ENCODE measurements around the gene DNAI7. TPM values are rescaled to one million over a fixed set of nuclear protein-coding genes. Genes with fewer than 3 reads are reported as not detected.
A peak's percentile ranks its signal among the peaks of the same experiment; 100 is the strongest.

Gene DNAI7
- total RNA-seq, 1 donor from 2014 or later, result not detected

DNA sequence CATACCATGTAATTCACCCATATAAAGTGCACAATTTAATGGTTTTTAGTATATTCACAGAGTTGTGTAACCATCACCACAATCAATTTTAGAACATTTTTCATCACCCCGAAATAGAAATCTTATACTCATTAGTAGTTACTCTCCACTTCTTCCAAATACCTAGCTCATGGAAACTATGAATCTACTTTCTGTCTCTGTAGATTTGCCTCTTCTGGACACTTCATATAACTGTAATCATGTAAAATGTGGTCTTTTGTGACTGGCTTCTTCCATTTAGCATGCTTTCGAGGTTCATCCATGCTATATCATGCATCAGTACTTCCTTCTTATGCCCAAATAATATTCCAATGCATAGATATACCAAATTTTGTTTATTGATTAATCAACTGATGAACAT, 10.8 kb downstream of the DNAI7 start:
- no peak for DNase-seq (ENCODE audit: extremely low read depth, low read depth, low spot score)

GRCh38 chr12:25182765-25183164, 12.2 kb downstream of the DNAI7 start:
- no peak for DNase-seq (ENCODE audit: extremely low read depth, low read depth, low spot score)

DNA sequence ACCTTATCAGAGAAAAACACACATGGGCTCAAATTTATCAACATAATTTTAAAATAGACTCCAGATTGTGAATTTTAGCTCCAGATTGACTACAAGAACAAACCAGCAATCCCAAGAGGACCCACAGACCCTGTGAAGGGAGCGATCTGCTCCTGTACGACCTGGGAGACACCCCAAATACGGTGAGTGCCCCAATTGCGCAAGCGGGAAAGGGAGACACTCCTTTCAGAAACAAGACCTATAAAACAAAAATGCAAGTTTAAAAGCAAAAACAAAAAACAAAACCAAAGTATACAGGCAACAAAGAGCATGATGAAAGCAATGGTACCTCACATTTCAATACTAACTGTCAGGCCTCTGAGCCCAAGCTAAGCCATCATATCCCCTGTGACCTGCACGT, 32.1 kb downstream of the DNAI7 start:
- DNase-seq (ENCODE audit: extremely low read depth, low read depth, low spot score), result no peak

GRCh38 chr12:25156061-25156460, 38.9 kb downstream of the DNAI7 start:
- no peak for DNase-seq (ENCODE audit: extremely low read depth, low read depth, low spot score)

DNA sequence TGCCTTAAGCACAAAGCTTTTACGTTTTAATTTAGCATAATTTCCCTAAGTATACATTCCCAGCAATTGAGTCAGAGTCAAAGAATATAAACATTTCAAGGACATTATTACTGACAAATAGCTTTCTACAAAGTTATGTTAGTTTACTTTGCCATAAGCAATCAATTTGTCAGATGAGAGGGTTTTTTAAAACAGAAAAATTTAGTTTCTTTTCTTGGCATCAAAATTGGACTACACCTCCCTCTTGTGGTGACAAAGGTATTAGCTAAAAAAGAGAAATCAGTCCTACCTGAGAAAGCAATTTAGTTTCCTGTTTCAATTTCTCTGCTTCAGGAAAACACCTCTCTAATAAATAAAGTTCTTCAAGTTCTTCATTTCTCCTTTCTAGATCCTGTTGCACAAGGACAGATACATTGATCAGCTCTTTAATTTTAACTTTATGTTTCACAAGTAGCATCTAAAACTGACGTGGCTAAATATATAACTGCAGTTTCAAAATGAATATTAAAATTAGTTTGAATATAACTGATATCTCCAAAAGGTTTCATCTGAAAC, 39.9 kb downstream of the DNAI7 start:
- DNase-seq (ENCODE audit: extremely low read depth, low read depth, low spot score), result peak; percentile 12

GRCh38 chr12:25152055-25152454, 42.9 kb downstream of the DNAI7 start:
- DNase-seq (ENCODE audit: extremely low read depth, low read depth, low spot score), result no peak

DNA sequence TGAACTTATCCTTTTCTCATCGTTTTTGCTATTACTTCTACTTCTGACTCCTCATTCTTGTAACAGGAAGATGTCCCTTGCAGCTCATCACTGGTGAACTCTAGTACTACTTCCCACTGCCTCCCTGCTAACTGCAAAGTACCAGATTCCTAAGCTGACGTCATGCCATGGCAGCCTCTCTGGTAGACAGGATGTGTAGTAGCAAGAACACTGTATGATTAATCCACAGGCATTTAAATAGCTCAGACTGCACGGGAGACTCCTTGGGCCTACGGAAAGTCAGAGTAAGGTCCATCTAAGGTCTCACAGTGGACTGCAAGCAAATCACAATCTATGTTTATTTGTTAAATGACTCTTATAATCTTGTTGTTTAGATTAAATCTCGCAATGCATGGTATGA, 43.5 kb downstream of the DNAI7 start:
- DNase-seq (ENCODE audit: extremely low read depth, low read depth, low spot score), result peak; percentile 80

DNA sequence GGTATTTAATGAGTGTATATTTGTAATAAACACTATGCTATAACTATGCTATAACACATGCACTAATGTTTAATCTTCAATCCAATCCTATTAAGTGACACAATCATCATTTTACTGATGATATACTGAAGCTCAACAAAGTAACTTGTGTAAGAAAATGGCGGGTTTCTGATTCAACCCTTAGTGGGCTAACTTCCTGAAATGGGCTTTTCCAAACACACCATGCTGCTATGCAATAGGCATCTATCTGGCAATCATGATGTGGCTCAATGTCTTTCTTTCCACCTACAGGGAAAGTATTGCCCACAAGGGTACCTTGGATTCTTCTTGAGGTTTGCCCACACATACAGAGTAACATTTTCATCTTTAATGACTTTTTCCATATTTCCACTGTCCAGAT, 48.3 kb downstream of the DNAI7 start:
- DNase-seq (ENCODE audit: extremely low read depth, low read depth, low spot score), result no peak

GRCh38 chr12:25135531-25136154, 59.3 kb downstream of the DNAI7 start:
- no peak for DNase-seq (ENCODE audit: extremely low read depth, low read depth, low spot score)

DNA sequence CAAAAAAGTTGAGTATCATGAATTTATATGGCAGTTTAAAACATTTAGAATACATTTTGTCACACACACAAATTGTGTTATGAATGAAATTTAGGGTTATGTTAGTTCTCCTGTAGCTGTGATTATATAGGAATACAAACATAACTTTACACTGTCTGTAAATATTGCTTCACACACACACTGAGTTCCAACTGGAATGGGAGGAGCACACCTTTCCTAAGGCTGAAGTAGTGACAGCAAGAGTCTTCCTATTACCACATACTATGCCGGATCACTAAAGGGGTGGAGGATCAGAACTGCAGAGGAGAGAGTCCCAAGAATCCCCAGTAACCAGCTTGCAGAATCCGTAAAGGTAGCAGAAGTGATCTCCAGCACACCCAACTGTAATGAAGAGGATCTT, 63.7 kb downstream of the DNAI7 start:
- DNase-seq (ENCODE audit: extremely low read depth, low read depth, low spot score), result no peak

GRCh38 chr12:25130741-25131188, 64.2 kb downstream of the DNAI7 start:
- DNase-seq (ENCODE audit: extremely low read depth, low read depth, low spot score), result peak; percentile 12

DNA sequence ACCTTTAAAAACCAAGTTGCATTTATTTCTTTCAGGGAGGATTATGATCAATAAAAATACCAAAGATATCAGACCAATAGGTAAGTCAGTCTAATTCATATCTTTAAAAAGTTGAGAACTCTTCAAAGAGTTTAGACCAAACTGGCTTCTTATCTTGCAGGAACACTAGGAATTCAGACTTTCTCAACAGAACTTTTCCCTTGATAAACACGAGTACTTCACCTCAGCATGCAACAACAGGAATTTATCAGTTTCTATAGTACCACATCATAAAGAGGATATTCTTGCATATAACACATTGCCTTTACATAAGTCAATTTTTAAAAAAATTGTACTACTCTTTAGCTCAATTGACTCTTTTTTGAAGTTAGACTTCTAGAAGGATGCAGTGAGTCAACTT, 68.2 kb downstream of the DNAI7 start:
- DNase-seq (ENCODE audit: extremely low read depth, low read depth, low spot score), result no peak

DNA sequence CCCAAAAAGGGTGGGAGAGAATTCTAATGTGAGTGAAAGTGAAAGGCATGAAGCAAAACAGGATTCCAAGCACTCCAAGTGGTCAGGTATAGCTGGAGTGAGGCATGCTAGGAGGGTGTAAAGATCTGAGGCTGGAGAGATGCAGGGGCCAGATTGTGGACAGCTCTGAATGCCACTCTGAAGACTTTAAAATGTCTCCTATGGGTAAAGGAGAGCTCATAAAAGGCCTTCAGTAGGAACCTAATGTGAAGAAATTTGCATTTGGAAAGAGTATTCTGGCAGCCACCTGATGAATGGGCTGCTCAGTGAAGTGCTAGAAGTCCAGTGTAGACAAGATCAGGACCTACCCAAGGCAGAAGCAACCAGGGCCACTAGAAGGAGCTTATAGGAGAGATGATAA, 68.9 kb downstream of the DNAI7 start:
- DNase-seq (ENCODE audit: extremely low read depth, low read depth, low spot score), result no peak

- DNase-seq (ENCODE audit: extremely low read depth, low read depth, low spot score), result no peak
Observed at GRCh38 chr12:25124493-25124892, 70.5 kb downstream of the DNAI7 start.

GRCh38 chr12:25123126-25123525, 71.8 kb downstream of the DNAI7 start:
- DNase-seq (ENCODE audit: extremely low read depth, low read depth, low spot score), result no peak

DNA sequence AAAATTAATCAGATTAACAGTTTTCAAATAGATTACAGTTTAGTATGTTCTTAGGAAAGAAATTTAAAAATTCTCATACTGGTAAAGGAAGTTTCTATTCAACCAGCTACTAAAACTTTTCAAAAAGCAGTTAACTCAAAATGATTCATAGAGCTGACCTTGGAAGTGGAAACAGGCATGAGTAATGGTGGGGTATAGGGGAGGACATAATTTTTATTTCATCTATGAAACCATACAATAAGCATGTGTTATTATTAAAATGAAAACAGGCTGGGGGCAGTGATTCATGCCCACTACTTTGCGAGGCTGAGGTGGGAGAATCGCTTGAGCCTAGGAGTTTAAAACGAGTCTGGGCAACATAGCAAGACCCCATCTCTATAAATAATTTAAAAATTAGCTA, 73.0 kb downstream of the DNAI7 start:
- no peak for DNase-seq (ENCODE audit: extremely low read depth, low read depth, low spot score)

GRCh38 chr12:25121110-25121509, 73.8 kb downstream of the DNAI7 start:
- DNase-seq (ENCODE audit: extremely low read depth, low read depth, low spot score), result no peak

DNA sequence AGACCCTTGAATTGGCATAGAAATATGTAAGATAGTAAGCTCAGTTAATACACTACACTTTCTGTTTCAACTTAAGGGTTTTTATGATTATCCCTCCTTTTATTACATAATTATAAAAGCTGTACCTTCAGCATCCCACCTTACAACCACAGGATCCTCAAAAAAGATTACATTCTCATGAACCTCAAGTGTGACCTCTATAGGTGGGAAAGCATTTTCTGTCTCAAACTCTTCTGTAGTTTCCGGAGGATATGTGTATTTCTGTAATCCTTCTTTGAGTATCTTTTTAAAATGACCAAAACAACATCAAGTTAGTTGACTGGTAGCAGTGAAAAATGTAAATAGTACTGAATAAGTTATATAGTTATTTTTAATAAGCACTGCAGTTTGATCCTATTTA, 75.9 kb downstream of the DNAI7 start:
- no peak for DNase-seq (ENCODE audit: extremely low read depth, low read depth, low spot score)

DNA sequence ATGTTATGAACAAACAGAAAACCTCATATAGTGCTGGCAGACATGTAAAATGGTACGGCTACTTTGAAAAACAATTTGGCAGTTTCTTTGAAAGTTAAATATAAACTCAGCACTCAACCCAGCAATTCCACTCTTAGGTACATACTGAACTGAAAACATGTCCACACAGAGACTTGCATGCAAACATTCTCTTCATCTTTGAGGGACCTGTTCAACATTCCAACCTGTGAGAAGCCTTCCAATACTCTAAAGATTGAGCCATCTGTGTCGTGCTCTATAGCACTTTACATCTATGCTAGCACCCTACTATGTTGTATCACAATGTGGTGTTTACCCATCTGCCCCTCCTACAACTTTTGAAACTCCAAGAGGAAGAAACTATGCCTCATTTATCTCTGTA, 79.3 kb downstream of the DNAI7 start:
- DNase-seq (ENCODE audit: extremely low read depth, low read depth, low spot score), result no peak

DNA sequence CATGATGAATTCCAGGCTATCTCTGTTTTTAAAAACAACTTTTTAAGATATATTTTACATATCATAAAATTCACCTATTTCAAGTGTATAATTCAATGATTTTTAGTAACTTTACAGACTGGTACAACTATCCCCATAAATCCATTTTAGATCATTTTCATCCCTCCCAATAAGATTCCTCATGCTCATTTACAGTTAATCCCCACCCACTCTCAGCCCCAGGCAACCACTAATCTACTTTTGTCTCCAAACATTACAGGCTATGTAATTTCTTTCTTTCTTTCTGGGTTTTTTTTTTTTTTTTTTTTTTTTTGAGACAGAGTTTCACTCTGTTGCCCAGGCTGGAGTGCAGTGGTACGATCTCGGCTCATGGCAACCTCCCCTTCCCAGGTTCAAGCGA, 81.3 kb downstream of the DNAI7 start:
- DNase-seq (ENCODE audit: extremely low read depth, low read depth, low spot score), result no peak

- no peak for DNase-seq (ENCODE audit: extremely low read depth, low read depth, low spot score)
Observed at GRCh38 chr12:25110260-25110659, 84.7 kb downstream of the DNAI7 start.

GRCh38 chr12:25107920-25108319, 87.0 kb downstream of the DNAI7 start:
- no peak for DNase-seq (ENCODE audit: extremely low read depth, low read depth, low spot score)

- DNase-seq (ENCODE audit: extremely low read depth, low read depth, low spot score), result no peak
Observed at GRCh38 chr12:25106818-25107217, 88.1 kb downstream of the DNAI7 start.
